ENCODE data around the gene RPS8.

RPS8 gene

GRCh38 chr1:44786841-44787426, 11.6 kb downstream of the RPS8 start:
- no peaks in the 10 kb centered on the region for H3K79me2 ChIP-seq (ENCODE audit: insufficient read depth, low read depth)
- no peak overlapping the region for H2AFZ ChIP-seq (ENCODE audit: low read depth)
- TF ChIP-seq, protein P1, sequence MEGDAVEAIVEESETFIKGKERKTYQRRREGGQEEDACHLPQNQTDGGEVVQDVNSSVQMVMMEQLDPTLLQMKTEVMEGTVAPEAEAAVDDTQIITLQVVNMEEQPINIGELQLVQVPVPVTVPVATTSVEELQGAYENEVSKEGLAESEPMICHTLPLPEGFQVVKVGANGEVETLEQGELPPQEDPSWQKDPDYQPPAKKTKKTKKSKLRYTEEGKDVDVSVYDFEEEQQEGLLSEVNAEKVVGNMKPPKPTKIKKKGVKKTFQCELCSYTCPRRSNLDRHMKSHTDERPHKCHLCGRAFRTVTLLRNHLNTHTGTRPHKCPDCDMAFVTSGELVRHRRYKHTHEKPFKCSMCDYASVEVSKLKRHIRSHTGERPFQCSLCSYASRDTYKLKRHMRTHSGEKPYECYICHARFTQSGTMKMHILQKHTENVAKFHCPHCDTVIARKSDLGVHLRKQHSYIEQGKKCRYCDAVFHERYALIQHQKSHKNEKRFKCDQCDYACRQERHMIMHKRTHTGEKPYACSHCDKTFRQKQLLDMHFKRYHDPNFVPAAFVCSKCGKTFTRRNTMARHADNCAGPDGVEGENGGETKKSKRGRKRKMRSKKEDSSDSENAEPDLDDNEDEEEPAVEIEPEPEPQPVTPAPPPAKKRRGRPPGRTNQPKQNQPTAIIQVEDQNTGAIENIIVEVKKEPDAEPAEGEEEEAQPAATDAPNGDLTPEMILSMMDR (conservative IDR thresholded peaks at IDR 0.05; ENCODE audit: low read depth, low read length) = no peak
- H3K4me1 ChIP-seq (ENCODE audit: low read depth, poor library complexity, severe bottlenecking) = no peaks in the 10 kb centered on the region
- H3K36me3 ChIP-seq (ENCODE audit: insufficient read depth) = no peaks in the 10 kb centered on the region
- H3K9ac ChIP-seq = no peak overlapping the region
- no peak overlapping the region for H3K27ac ChIP-seq
- no peak overlapping the region for H3K4me3 ChIP-seq (IDR thresholded peaks at IDR 0.05; ENCODE audit: insufficient read depth, low read depth, low read length)
- no peaks in the 10 kb centered on the region for H4K20me1 ChIP-seq (ENCODE audit: insufficient read depth)
- no peak overlapping the region for H3K4me2 ChIP-seq
- no peaks in the 10 kb centered on the region for H3K27me3 ChIP-seq (ENCODE audit: insufficient read depth, low read depth)

DNA sequence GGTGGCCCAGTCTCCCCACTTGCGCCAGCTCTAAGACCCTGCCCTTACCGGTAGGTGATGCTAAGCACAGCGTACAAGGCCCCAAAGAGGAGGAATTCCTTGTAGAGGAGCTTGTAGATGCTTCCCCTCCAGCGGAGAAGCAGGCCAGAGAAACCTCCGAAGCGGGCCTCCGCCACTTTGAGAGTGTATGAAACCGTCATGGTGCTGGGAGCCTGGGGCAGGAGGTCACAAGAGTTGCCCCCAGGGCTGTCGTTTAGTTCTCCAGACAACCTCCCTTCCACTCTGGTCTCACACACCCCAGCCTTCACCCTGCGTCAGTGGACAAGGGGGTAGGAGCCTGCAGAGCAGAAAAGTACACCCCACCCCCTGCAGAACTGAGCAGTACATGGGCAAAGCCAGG, 12.2 kb downstream of the RPS8 start:
- H3K27me3 ChIP-seq (ENCODE audit: insufficient read depth, low read depth) = no peaks in the 10 kb centered on the region
- H3K27ac ChIP-seq = no peak overlapping the region
- H2AFZ ChIP-seq (ENCODE audit: low read depth) = no peak overlapping the region
- TF ChIP-seq, protein P1 (conservative IDR thresholded peaks at IDR 0.05; ENCODE audit: low read depth, low read length) = no peak
- H3K4me2 ChIP-seq = no peak overlapping the region
- H3K4me1 ChIP-seq (ENCODE audit: low read depth, poor library complexity, severe bottlenecking) = no peaks in the 10 kb centered on the region
- no peaks in the 10 kb centered on the region for H4K20me1 ChIP-seq (ENCODE audit: insufficient read depth)
- H3K79me2 ChIP-seq (ENCODE audit: insufficient read depth, low read depth) = no peaks in the 10 kb centered on the region
- no peaks in the 10 kb centered on the region for H3K36me3 ChIP-seq (ENCODE audit: insufficient read depth)
- H3K4me3 ChIP-seq (IDR thresholded peaks at IDR 0.05; ENCODE audit: insufficient read depth, low read depth, low read length) = no peak overlapping the region
- H3K9ac ChIP-seq = no peak overlapping the region

GRCh38 chr1:44788120-44788860, 12.9 kb downstream of the RPS8 start, which contains the start of gene BEST4:
Gene BEST4 (minus strand): TSS chr1:44788170. CDS start chr1:44787705, 465 bp downstream.
- no peak within 1 kb of the TSS for H3K9ac ChIP-seq
- H3K4me1 ChIP-seq (ENCODE audit: low read depth, poor library complexity, severe bottlenecking) = no peaks in the 10 kb centered on the region
- no peak within 1 kb of the TSS for H3K27ac ChIP-seq
- no peak within 1 kb of the TSS for H2AFZ ChIP-seq (ENCODE audit: low read depth)
- no peaks in the 10 kb centered on the region for H3K27me3 ChIP-seq (ENCODE audit: insufficient read depth, low read depth)
- TF ChIP-seq, protein P1 (conservative IDR thresholded peaks at IDR 0.05; ENCODE audit: low read depth, low read length) = no peak
- H3K4me2 ChIP-seq = no peak within 1 kb of the TSS
- H3K36me3 ChIP-seq (ENCODE audit: insufficient read depth) = no peaks in the 10 kb centered on the region
- H3K79me2 ChIP-seq (ENCODE audit: insufficient read depth, low read depth) = no peaks in the 10 kb centered on the region
- no peak within 1 kb of the TSS for H3K4me3 ChIP-seq (IDR thresholded peaks at IDR 0.05; ENCODE audit: insufficient read depth, low read depth, low read length)
- no peaks in the 10 kb centered on the region for H4K20me1 ChIP-seq (ENCODE audit: insufficient read depth)

DNA sequence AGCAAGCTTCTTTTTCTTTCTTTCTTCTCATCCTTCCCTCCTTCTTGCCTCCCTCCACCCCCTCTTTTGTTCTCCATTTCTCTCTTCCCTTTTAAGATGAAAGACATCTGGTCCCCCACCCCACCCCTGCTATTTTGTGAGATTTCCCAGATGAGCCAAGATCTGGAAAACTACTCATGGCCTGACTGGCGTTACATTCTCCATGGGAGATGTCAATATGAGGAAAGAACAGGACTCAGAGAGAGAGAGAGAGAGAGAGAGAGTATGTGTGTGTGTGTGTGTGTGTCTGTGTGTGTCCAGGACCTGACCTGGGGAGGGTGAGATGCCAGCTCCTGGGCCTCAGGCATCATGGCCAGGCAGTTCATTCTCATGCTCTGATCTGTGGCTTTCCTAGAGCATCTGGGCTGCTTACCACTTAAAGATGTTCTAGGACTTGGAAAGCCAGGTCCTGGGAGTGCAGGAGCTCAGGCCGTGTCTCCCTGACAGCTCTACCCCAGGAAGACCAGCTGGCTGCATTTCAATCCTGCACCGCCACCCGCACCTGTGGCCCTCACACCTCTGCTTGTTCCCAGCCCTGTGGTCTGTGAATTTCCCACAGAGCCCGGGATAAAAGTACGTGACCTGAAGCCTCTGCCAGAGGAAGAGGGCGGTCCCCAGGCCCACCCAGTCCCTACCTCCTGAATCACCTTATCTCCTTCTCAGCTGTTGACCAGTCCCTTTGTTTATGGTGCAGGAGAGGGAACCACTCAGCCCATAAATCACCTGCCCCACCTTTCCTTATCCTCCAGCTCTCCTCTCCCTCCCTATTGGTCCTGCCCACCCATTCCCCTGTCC, 15.8 kb downstream of the RPS8 start:
- no peak overlapping the region for H2AFZ ChIP-seq (ENCODE audit: low read depth)

More for the DNA sequence above, 15.8 kb downstream of the RPS8 start:
- no peaks in the 10 kb centered on the region for H3K27me3 ChIP-seq (ENCODE audit: insufficient read depth, low read depth)
- H3K4me1 ChIP-seq (ENCODE audit: low read depth, poor library complexity, severe bottlenecking) = no peaks in the 10 kb centered on the region
- H3K79me2 ChIP-seq (ENCODE audit: insufficient read depth, low read depth) = no peaks in the 10 kb centered on the region
- H3K4me3 ChIP-seq (IDR thresholded peaks at IDR 0.05; ENCODE audit: insufficient read depth, low read depth, low read length) = no peak overlapping the region
- H4K20me1 ChIP-seq (ENCODE audit: insufficient read depth) = no peaks in the 10 kb centered on the region
- TF ChIP-seq, protein P1 (conservative IDR thresholded peaks at IDR 0.05; ENCODE audit: low read depth, low read length) = no peak
- H3K9ac ChIP-seq = no peak overlapping the region
- no peak overlapping the region for H3K27ac ChIP-seq
- H3K36me3 ChIP-seq (ENCODE audit: insufficient read depth) = no peaks in the 10 kb centered on the region
- H3K4me2 ChIP-seq = no peak overlapping the region

Measured in KMS-11 (cell line).